WTC11 (cell line): Measurements from ENCODE around the gene TKFC. TPM values are rescaled to one million over a fixed set of nuclear protein-coding genes. Genes with fewer than 3 reads are reported as not detected.

ENCODE experiments used
- ATAC-seq: fragments of 200-7000 bp; cut with Tn5 transposase; 2 replicates; pipeline ENCODE4 v1.10.0; 2021; ENCODE audit warnings: mild to moderate bottlenecking, moderate library complexity
- CTCF ChIA-PET: fragments of 300-600 bp; sonication (Branson Sonifier 250); formaldehyde crosslinking; loops from one replicate; lab custom pipeline; 2021; ENCODE audit warnings: antibody characterized with exemption; lab: Charles Lee
- POLR2A ChIA-PET: fragments of 350-600 bp; sonication (Branson Sonifier 250); formaldehyde crosslinking; loops from one replicate; lab custom pipeline; 2021; ENCODE audit warnings: antibody characterized with exemption; lab: Charles Lee
- DNase-seq: peaks from one replicate; pipeline ENCODE4 v3.0.0; 2021; ENCODE audit warnings: low spot score
- H3K27ac Mint-ChIP-seq: 2 replicates; pipeline ENCODE4 v1.8.0; 2021; ENCODE audit warnings: mixed read lengths
- H3K27me3 Mint-ChIP-seq: 2 replicates; pipeline ENCODE4 v1.8.0; 2021; ENCODE audit warnings: low read depth, mild to moderate bottlenecking, moderate library complexity, mixed read lengths
- H3K36me3 Mint-ChIP-seq: 2 replicates; pipeline ENCODE4 v1.8.0; 2021; ENCODE audit warnings: mixed read lengths
- H3K4me1 Mint-ChIP-seq: 2 replicates; pipeline ENCODE4 v1.8.0; 2022; ENCODE audit warnings: mixed read lengths
- H3K4me3 Mint-ChIP-seq: 2 replicates; pipeline ENCODE4 v1.8.0; 2021; ENCODE audit warnings: mild to moderate bottlenecking, moderate library complexity, mixed read lengths
- H3K9me3 Mint-ChIP-seq: 2 replicates; pipeline ENCODE4 v1.8.0; 2021; ENCODE audit warnings: mixed read lengths
- AFF4 ChIP-seq: sonication (generic); formaldehyde crosslinking; IDR thresholded peaks from 2 replicates; pipeline ENCODE4 v1.8.1; 2023; ENCODE audit warnings: mild to moderate bottlenecking, missing genetic modification reagents, borderline replicate concordance
- CBFB ChIP-seq: sonication (generic); formaldehyde crosslinking; IDR thresholded peaks from 2 replicates; pipeline ENCODE4 v1.8.1; 2022; ENCODE audit warnings: mild to moderate bottlenecking, low read depth, missing genetic modification reagents
- EMX1 ChIP-seq: fragments of 250-450 bp; sonication (Bioruptor Pico); IDR thresholded peaks from 2 replicates; pipeline ENCODE4 v1.8.0; 2021; ENCODE audit warnings: mild to moderate bottlenecking
- ESRRA ChIP-seq: sonication (generic); formaldehyde crosslinking; IDR thresholded peaks from 2 replicates; pipeline ENCODE4 v1.8.1; 2022; ENCODE audit warnings: mild to moderate bottlenecking, missing genetic modification reagents, borderline replicate concordance
- IRF1 ChIP-seq: sonication (generic); formaldehyde crosslinking; IDR thresholded peaks from 2 replicates; pipeline ENCODE4 v1.8.0; 2023; ENCODE audit warnings: missing genetic modification reagents
- NFYB ChIP-seq: sonication (generic); formaldehyde crosslinking; conservative IDR thresholded peaks from 2 replicates; pipeline ENCODE4 v1.8.0; 2022; ENCODE audit warnings: low read depth, missing genetic modification reagents
- NR1H2 ChIP-seq: sonication (generic); formaldehyde crosslinking; IDR thresholded peaks from 2 replicates; pipeline ENCODE4 v1.9.0; 2021; ENCODE audit warnings: mild to moderate bottlenecking, moderate library complexity, missing genetic modification reagents
- OVOL2 ChIP-seq: fragments of 250-450 bp; sonication (Bioruptor Pico); IDR thresholded peaks from 2 replicates; pipeline ENCODE4 v1.9.0; 2021; ENCODE audit warnings: mild to moderate bottlenecking, borderline replicate concordance
- SMAD4 ChIP-seq: sonication (generic); formaldehyde crosslinking; IDR thresholded peaks from 2 replicates; pipeline ENCODE4 v1.8.0; 2022; ENCODE audit warnings: mild to moderate bottlenecking, missing genetic modification reagents
- TEAD4 ChIP-seq: sonication (generic); formaldehyde crosslinking; IDR thresholded peaks from 2 replicates; pipeline ENCODE4 v1.8.0; 2022; ENCODE audit warnings: mild to moderate bottlenecking, missing genetic modification reagents
- USF1 ChIP-seq: sonication (generic); formaldehyde crosslinking; IDR thresholded peaks from 2 replicates; pipeline ENCODE4 v1.8.0; 2022; ENCODE audit warnings: mild to moderate bottlenecking, missing genetic modification reagents
- ZNF232 ChIP-seq: sonication (generic); formaldehyde crosslinking; IDR thresholded peaks from 2 replicates; pipeline ENCODE4 v1.8.0; 2022; ENCODE audit warnings: mild to moderate bottlenecking, missing genetic modification reagents
- ZNF416 ChIP-seq: fragments of 250-450 bp; sonication (Bioruptor Pico); IDR thresholded peaks from 2 replicates; pipeline ENCODE4 v1.9.0; 2021; ENCODE audit warnings: mild to moderate bottlenecking, inconsistent platforms
- total RNA-seq: library from RNA; stranded (reverse); gene quantifications from 3 replicates; pipeline ENCODE4 v1.2.3, GENCODE V29; 2021
- TF ChIP-seq, protein P1 (sequence below): sonication (generic); formaldehyde crosslinking; IDR thresholded peaks from 2 replicates; pipeline ENCODE4 v1.8.0; 2022; ENCODE audit warnings: mild to moderate bottlenecking, missing genetic modification reagents
- TF ChIP-seq, protein P2 (sequence below): fragments of 200-600 bp; IDR thresholded peaks from 2 replicates; pipeline ENCODE4 v1.8.0; 2022; ENCODE audit warnings: antibody characterized with exemption
- TF ChIP-seq, protein P3 (sequence below): sonication (generic); formaldehyde crosslinking; IDR thresholded peaks from 2 replicates; pipeline ENCODE4 v1.8.1; 2023; ENCODE audit warnings: mild to moderate bottlenecking, missing genetic modification reagents, moderate library complexity
- TF ChIP-seq, protein P4 (sequence below): sonication (generic); formaldehyde crosslinking; conservative IDR thresholded peaks from 2 replicates; pipeline ENCODE4 v1.8.1; 2022; ENCODE audit warnings: mild to moderate bottlenecking, missing genetic modification reagents
- TF ChIP-seq, protein P5 (sequence below): fragments of 250-450 bp; sonication (Bioruptor Pico); IDR thresholded peaks from 2 replicates; pipeline ENCODE4 v2.1.2; 2022; ENCODE audit warnings: mild to moderate bottlenecking, moderate library complexity

TKFC gene
- total RNA-seq, 1 experiment from 2014 or later: 86.8 TPM

- no peaks in the 10 kb centered on the region for H3K27me3 Mint-ChIP-seq
- ChIA-PET CTCF (interaction anchor here (1.3 to 3.7 kb wide), 3 partner anchors 21 to 36 kb away, joined by 3 to 29 read pairs (median 19); partner anchors contain the start of gene TMEM216), POLR2A (interaction anchor here (0.7 kb wide), 1 partner anchor 230 kb away, joined by 8 read pairs; no protein-coding TSS in a partner anchor)
- H3K4me1 Mint-ChIP-seq: peaks cover 8% of the 10 kb centered on the region
- TF ChIP-seq NFYB (CRISPR knock-in tag) (no peak), TEAD4 (CRISPR knock-in tag) (no peak), NR1H2 (CRISPR knock-in tag) (no peak), ZNF416 (CRISPR knock-in tag) (no peak), CBFB (CRISPR knock-in tag) (no peak), ZNF232 (no peak), OVOL2 (CRISPR knock-in tag) (no peak)
- TF ChIP-seq, protein P1, sequence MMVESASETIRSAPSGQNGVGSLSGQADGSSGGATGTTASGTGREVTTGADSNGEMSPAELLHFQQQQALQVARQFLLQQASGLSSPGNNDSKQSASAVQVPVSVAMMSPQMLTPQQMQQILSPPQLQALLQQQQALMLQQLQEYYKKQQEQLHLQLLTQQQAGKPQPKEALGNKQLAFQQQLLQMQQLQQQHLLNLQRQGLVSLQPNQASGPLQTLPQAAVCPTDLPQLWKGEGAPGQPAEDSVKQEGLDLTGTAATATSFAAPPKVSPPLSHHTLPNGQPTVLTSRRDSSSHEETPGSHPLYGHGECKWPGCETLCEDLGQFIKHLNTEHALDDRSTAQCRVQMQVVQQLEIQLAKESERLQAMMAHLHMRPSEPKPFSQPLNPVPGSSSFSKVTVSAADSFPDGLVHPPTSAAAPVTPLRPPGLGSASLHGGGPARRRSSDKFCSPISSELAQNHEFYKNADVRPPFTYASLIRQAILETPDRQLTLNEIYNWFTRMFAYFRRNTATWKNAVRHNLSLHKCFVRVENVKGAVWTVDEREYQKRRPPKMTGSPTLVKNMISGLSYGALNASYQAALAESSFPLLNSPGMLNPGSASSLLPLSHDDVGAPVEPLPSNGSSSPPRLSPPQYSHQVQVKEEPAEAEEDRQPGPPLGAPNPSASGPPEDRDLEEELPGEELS: no peak
- TF ChIP-seq, protein P2, sequence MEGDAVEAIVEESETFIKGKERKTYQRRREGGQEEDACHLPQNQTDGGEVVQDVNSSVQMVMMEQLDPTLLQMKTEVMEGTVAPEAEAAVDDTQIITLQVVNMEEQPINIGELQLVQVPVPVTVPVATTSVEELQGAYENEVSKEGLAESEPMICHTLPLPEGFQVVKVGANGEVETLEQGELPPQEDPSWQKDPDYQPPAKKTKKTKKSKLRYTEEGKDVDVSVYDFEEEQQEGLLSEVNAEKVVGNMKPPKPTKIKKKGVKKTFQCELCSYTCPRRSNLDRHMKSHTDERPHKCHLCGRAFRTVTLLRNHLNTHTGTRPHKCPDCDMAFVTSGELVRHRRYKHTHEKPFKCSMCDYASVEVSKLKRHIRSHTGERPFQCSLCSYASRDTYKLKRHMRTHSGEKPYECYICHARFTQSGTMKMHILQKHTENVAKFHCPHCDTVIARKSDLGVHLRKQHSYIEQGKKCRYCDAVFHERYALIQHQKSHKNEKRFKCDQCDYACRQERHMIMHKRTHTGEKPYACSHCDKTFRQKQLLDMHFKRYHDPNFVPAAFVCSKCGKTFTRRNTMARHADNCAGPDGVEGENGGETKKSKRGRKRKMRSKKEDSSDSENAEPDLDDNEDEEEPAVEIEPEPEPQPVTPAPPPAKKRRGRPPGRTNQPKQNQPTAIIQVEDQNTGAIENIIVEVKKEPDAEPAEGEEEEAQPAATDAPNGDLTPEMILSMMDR: no peak
- TF ChIP-seq, protein P3, sequence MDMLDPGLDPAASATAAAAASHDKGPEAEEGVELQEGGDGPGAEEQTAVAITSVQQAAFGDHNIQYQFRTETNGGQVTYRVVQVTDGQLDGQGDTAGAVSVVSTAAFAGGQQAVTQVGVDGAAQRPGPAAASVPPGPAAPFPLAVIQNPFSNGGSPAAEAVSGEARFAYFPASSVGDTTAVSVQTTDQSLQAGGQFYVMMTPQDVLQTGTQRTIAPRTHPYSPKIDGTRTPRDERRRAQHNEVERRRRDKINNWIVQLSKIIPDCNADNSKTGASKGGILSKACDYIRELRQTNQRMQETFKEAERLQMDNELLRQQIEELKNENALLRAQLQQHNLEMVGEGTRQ (CRISPR knock-in tag): no peak
- TF ChIP-seq, protein P4, sequence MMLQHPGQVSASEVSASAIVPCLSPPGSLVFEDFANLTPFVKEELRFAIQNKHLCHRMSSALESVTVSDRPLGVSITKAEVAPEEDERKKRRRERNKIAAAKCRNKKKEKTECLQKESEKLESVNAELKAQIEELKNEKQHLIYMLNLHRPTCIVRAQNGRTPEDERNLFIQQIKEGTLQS (CRISPR knock-in tag): no peak
- no peak for DNase-seq
- H3K27ac Mint-ChIP-seq: no peak overlapping the region; the same call in none of the 2 replicates
- H3K36me3 Mint-ChIP-seq: peaks cover 9% of the 10 kb centered on the region
- no peak for ATAC-seq
- H3K4me3 Mint-ChIP-seq: no peak overlapping the region
- H3K9me3 Mint-ChIP-seq: no peaks in the 10 kb centered on the region
Measured at GRCh38 chr11:61356706-61357105, 23.7 kb downstream of the TKFC start.

DNA sequence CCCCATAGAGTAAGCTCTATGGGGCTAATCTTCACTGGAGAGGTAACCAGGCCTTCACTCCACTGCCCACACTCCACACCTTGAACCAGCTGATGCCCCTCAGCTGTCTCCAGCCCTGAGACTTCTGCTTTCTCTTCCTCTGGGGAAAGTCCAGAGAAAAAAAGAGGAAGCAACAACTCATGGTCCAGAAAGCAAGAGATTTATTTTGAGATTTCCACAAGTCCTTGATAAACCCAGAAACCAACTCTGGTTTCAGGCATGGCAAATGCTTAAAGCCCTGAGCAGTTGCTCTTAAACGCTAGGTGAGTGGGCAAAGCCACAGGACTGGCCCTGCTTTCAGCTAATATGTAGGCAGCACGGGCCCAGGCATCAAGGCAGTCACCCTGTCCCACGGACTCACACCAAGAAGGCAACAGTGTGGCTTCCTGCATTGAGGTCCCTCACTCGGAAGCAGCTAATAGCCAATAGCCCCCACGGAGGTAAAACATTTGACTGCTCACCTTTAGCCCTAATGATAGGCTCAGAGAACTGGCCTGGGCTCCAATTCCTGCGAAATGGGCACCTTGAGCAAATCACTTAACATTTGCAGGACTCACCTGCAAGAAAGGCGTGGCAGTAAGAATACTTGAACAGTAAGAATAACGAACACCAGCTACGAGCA lies 24.3 kb downstream of the TKFC start:
- Mint-ChIP-seq H3K27me3 (no peaks in the 10 kb centered on the region), H3K4me3 (no peak overlapping the region), H3K9me3 (no peaks in the 10 kb centered on the region), H3K4me1 (peaks cover 8% of the 10 kb centered on the region), H3K27ac (no peak overlapping the region; the same call in 1 of the 2 replicates), H3K36me3 (peaks cover 9% of the 10 kb centered on the region)
- ChIA-PET POLR2A (interaction anchor here (1.6 kb wide), 1 partner anchor 9 kb away, joined by 4 read pairs; no protein-coding TSS in a partner anchor), CTCF (interaction anchor here (2.9 to 3.7 kb wide), 2 partner anchors 21 to 28 kb away, joined by 19 to 29 read pairs; no protein-coding TSS in a partner anchor)
- DNase-seq (no peak), ATAC-seq (no peak)
- TF ChIP-seq EMX1 (CRISPR knock-in tag): no peak
- TF ChIP-seq, protein P5, sequence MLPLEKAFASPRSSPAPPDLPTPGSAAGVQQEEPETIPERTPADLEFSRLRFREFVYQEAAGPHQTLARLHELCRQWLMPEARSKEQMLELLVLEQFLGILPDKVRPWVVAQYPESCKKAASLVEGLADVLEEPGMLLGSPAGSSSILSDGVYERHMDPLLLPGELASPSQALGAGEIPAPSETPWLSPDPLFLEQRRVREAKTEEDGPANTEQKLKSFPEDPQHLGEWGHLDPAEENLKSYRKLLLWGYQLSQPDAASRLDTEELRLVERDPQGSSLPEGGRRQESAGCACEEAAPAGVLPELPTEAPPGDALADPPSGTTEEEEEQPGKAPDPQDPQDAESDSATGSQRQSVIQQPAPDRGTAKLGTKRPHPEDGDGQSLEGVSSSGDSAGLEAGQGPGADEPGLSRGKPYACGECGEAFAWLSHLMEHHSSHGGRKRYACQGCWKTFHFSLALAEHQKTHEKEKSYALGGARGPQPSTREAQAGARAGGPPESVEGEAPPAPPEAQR (CRISPR knock-in tag): no peak
- TF ChIP-seq SMAD4 (CRISPR knock-in tag): no peak
- TF ChIP-seq IRF1: no peak
- no peak for TF ChIP-seq ESRRA (CRISPR knock-in tag)
- no peak for TF ChIP-seq AFF4 (CRISPR knock-in tag)
- TF ChIP-seq USF1 (CRISPR knock-in tag): no peak
